ENCODE measurements around the gene GDI2.

Gene GDI2

DNA sequence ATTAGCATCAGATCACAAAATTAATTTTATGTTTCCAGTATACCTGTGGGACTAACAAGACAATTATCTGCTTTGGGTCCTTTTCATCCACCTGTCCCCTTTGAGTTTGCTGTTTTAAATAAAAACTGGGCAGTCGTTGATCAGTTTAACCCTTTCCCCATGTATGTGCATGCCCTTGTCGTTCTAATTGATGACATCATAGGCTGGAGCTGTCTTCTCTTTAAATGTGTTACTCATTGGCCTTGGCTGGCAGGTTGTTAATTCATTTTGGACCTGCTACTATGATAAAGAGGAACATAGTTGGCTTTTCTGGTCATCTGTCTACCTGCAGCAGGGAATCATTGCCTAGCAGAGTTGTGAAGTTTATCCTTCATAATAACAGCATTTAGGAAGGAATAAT lies 74.8 kb downstream of the GDI2 start:
- H3K36me3 ChIP-seq (replicated peaks; ENCODE audit: insufficient read depth, low read length), result no peaks in the 10 kb centered on the region; the same call in 1 of the 2 replicates
- no peaks in the 10 kb centered on the region for H3K27me3 ChIP-seq (replicated peaks; ENCODE audit: insufficient read depth, low read length)
- H3K9me2 ChIP-seq (replicated peaks; ENCODE audit: insufficient read depth, low read length), result no peaks in the 10 kb centered on the region
- H3K9ac ChIP-seq (ENCODE audit: low read length), result no peak overlapping the region
- TF ChIP-seq, protein P1, sequence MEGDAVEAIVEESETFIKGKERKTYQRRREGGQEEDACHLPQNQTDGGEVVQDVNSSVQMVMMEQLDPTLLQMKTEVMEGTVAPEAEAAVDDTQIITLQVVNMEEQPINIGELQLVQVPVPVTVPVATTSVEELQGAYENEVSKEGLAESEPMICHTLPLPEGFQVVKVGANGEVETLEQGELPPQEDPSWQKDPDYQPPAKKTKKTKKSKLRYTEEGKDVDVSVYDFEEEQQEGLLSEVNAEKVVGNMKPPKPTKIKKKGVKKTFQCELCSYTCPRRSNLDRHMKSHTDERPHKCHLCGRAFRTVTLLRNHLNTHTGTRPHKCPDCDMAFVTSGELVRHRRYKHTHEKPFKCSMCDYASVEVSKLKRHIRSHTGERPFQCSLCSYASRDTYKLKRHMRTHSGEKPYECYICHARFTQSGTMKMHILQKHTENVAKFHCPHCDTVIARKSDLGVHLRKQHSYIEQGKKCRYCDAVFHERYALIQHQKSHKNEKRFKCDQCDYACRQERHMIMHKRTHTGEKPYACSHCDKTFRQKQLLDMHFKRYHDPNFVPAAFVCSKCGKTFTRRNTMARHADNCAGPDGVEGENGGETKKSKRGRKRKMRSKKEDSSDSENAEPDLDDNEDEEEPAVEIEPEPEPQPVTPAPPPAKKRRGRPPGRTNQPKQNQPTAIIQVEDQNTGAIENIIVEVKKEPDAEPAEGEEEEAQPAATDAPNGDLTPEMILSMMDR (IDR thresholded peaks at IDR 0.05; ENCODE audit: low read length), result no peak
- TF ChIP-seq EZH2 (optimal IDR thresholded peaks at IDR 0.05; ENCODE audit: low read depth, low read length) (no peak), EZH2phosphoT487 (IDR thresholded peaks at IDR 0.05; ENCODE audit: low read length) (no peak)
- peaks cover 2% of the 10 kb centered on the region; the same call in 1 of the 2 replicates for H3K79me2 ChIP-seq (ENCODE audit: low read length)
- H2AFZ ChIP-seq (ENCODE audit: low read length), result no peak overlapping the region
- no peak overlapping the region for H3K4me3 ChIP-seq (ENCODE audit: low read length)
- no peaks in the 10 kb centered on the region for H3K9me3 ChIP-seq (replicated peaks; ENCODE audit: insufficient read depth, low read length)
- H4K20me1 ChIP-seq (ENCODE audit: insufficient read depth, low read length), result no peaks in the 10 kb centered on the region
- H3K27ac ChIP-seq (ENCODE audit: low read length), result no peak overlapping the region
- no peak for DNase-seq
- peaks cover 18% of the 10 kb centered on the region; the same call in 1 of the 2 replicates for H3K4me1 ChIP-seq (ENCODE audit: low read length)
- no peaks in the 10 kb centered on the region for H3F3A ChIP-seq (ENCODE audit: insufficient read depth, low read length)
- no peak overlapping the region for H3K4me2 ChIP-seq (ENCODE audit: low read depth, low read length)

DNA sequence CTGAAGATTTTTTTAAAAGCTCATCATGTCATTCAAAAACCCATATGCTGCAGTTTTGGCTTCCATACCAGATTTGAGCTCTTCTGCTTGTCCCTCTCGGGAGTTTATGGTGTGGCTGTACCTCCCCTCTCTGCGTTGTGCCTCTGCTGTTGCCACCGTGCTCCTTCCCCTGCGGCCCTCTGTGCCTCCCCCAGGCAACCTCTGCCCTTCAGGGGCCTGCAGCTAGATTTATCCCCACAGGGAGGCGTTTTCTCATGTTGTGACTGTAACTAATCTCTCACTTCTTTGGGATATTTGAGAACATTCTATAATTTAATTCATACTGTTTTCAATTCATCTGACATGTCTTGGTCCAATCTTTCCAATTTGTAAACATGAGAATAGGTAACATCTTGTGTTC lies 75.9 kb downstream of the GDI2 start:
- no peak overlapping the region for H3K9ac ChIP-seq (ENCODE audit: low read length)
- no peak overlapping the region for H3K27ac ChIP-seq (ENCODE audit: low read length)
- no peaks in the 10 kb centered on the region for H3F3A ChIP-seq (ENCODE audit: insufficient read depth, low read length)
- no peaks in the 10 kb centered on the region; the same call in 1 of the 2 replicates for H3K36me3 ChIP-seq (replicated peaks; ENCODE audit: insufficient read depth, low read length)
- H3K9me3 ChIP-seq (replicated peaks; ENCODE audit: insufficient read depth, low read length), result no peaks in the 10 kb centered on the region
- no peaks in the 10 kb centered on the region for H4K20me1 ChIP-seq (ENCODE audit: insufficient read depth, low read length)
- H3K9me2 ChIP-seq (replicated peaks; ENCODE audit: insufficient read depth, low read length), result no peaks in the 10 kb centered on the region
- peaks cover 18% of the 10 kb centered on the region; the same call in 1 of the 2 replicates for H3K4me1 ChIP-seq (ENCODE audit: low read length)
- no peak overlapping the region for H3K4me2 ChIP-seq (ENCODE audit: low read depth, low read length)
- no peak overlapping the region for H3K4me3 ChIP-seq (ENCODE audit: low read length)
- peaks cover 2% of the 10 kb centered on the region; the same call in 1 of the 2 replicates for H3K79me2 ChIP-seq (ENCODE audit: low read length)
- no peak for TF ChIP-seq EZH2phosphoT487 (IDR thresholded peaks at IDR 0.05; ENCODE audit: low read length)
- TF ChIP-seq EZH2 (optimal IDR thresholded peaks at IDR 0.05; ENCODE audit: low read depth, low read length), result no peak
- TF ChIP-seq, protein P1 (IDR thresholded peaks at IDR 0.05; ENCODE audit: low read length), result no peak
- no peaks in the 10 kb centered on the region for H3K27me3 ChIP-seq (replicated peaks; ENCODE audit: insufficient read depth, low read length)
- no peak overlapping the region for H2AFZ ChIP-seq (ENCODE audit: low read length)
- no peak for DNase-seq

DNA sequence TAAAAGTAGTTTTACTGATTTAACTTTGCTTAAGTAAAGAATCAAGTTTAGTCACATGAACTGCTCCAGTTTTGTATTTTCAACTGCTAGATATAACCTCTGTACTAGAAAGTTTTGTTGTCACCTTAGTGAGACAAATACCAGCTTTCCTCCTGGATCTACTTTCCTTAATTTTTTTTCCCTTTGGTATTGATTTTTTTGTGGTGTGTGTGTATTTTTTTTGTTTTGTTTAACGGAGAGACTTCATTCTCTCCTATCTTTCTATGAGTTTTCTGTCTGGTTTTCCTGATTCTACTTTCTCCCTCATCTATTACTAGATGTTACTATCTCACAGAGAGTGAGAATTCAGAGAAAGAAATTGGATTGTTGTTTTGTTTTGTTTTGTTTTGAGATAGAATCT lies 76.6 kb downstream of the GDI2 start:
- Histone ChIP-seq H3K9ac (ENCODE audit: low read length) (no peak overlapping the region), H3F3A (ENCODE audit: insufficient read depth, low read length) (no peaks in the 10 kb centered on the region), H3K4me1 (ENCODE audit: low read length) (peaks cover 18% of the 10 kb centered on the region; the same call in 1 of the 2 replicates), H3K79me2 (ENCODE audit: low read length) (peaks cover 6% of the 10 kb centered on the region), H3K27ac (ENCODE audit: low read length) (no peak overlapping the region), H3K4me3 (ENCODE audit: low read length) (no peak overlapping the region), H3K9me2 (replicated peaks; ENCODE audit: insufficient read depth, low read length) (no peaks in the 10 kb centered on the region), H3K9me3 (replicated peaks; ENCODE audit: insufficient read depth, low read length) (no peaks in the 10 kb centered on the region), H3K27me3 (replicated peaks; ENCODE audit: insufficient read depth, low read length) (no peaks in the 10 kb centered on the region), H3K36me3 (replicated peaks; ENCODE audit: insufficient read depth, low read length) (no peaks in the 10 kb centered on the region; the same call in 1 of the 2 replicates), H4K20me1 (ENCODE audit: insufficient read depth, low read length) (no peaks in the 10 kb centered on the region), H2AFZ (ENCODE audit: low read length) (no peak overlapping the region), H3K4me2 (ENCODE audit: low read depth, low read length) (no peak overlapping the region)
- no peak for DNase-seq
- TF ChIP-seq EZH2 (optimal IDR thresholded peaks at IDR 0.05; ENCODE audit: low read depth, low read length), result no peak
- TF ChIP-seq EZH2phosphoT487 (IDR thresholded peaks at IDR 0.05; ENCODE audit: low read length), result no peak
- TF ChIP-seq, protein P1 (IDR thresholded peaks at IDR 0.05; ENCODE audit: low read length), result no peak

All from MM.1S (cell line).